HEK293 (cell line): ENCODE measurements around the gene ZNHIT1.

ENCODE experiments used
- EGR2 ChIP-seq: fragments of 450-650 bp; formaldehyde crosslinking; IDR thresholded peaks from 2 replicates; pipeline ENCODE4 v1.5.1; 2016; ENCODE audit warnings: low read depth, missing biosample characterization, missing genetic modification characterization
- GLIS1 ChIP-seq: fragments of 450-650 bp; formaldehyde crosslinking; IDR thresholded peaks from 2 replicates; pipeline ENCODE4 v1.5.1; 2016; ENCODE audit warnings: missing biosample characterization, missing genetic modification characterization
- HOXA7 ChIP-seq: sonication (generic); formaldehyde crosslinking; IDR thresholded peaks from 2 replicates; pipeline ENCODE4 v1.8.1; 2022; ENCODE audit warnings: missing genetic modification reagents, borderline replicate concordance
- KLF10 ChIP-seq: fragments of 450-650 bp; IDR thresholded peaks from 2 replicates; pipeline ENCODE4 v1.5.1; 2018; ENCODE audit warnings: missing biosample characterization, mild to moderate bottlenecking, missing genetic modification characterization
- KLF17 ChIP-seq: fragments of 450-650 bp; formaldehyde crosslinking; IDR thresholded peaks from 2 replicates; pipeline ENCODE4 v1.5.1; 2016; ENCODE audit warnings: missing biosample characterization, missing genetic modification characterization
- PRDM1 ChIP-seq: fragments of 450-650 bp; formaldehyde crosslinking; IDR thresholded peaks from 2 replicates; pipeline ENCODE4; 2016; ENCODE audit warnings: missing biosample characterization, missing genetic modification characterization
- ZBTB17 ChIP-seq: fragments of 450-650 bp; formaldehyde crosslinking; IDR thresholded peaks from 2 replicates; pipeline ENCODE4 v1.5.1; 2016; ENCODE audit warnings: missing biosample characterization, missing genetic modification characterization
- ZFHX2 ChIP-seq: fragments of 450-650 bp; formaldehyde crosslinking; conservative IDR thresholded peaks from 2 replicates; pipeline ENCODE4 v1.5.1; 2016; ENCODE audit warnings: missing biosample characterization, missing genetic modification characterization
- ZNF146 ChIP-seq: fragments of 450-650 bp; formaldehyde crosslinking; IDR thresholded peaks from 2 replicates; pipeline ENCODE4 v1.5.1; 2016; ENCODE audit warnings: missing biosample characterization, missing genetic modification characterization
- ZNF155 ChIP-seq: fragments of 450-650 bp; formaldehyde crosslinking; IDR thresholded peaks from 2 replicates; pipeline ENCODE4 v1.5.1; 2016; ENCODE audit warnings: missing biosample characterization, missing genetic modification characterization
- ZNF169 ChIP-seq: fragments of 450-650 bp; formaldehyde crosslinking; IDR thresholded peaks from 2 replicates; pipeline ENCODE4 v1.5.1; 2016; ENCODE audit warnings: missing biosample characterization, missing genetic modification characterization
- ZNF24 ChIP-seq: fragments of 450-650 bp; formaldehyde crosslinking; IDR thresholded peaks from 2 replicates; pipeline ENCODE4 v1.5.1; 2016; ENCODE audit warnings: missing biosample characterization, missing genetic modification characterization
- ZNF248 ChIP-seq: fragments of 450-650 bp; formaldehyde crosslinking; IDR thresholded peaks from 2 replicates; pipeline ENCODE4 v1.5.1; 2017; ENCODE audit warnings: missing biosample characterization, missing genetic modification characterization
- ZNF433 ChIP-seq: fragments of 450-650 bp; formaldehyde crosslinking; IDR thresholded peaks from 2 replicates; pipeline ENCODE4 v1.5.1; 2016; ENCODE audit warnings: missing biosample characterization, missing genetic modification characterization, low read depth
- ZNF596 ChIP-seq: fragments of 450-650 bp; IDR thresholded peaks from 2 replicates; pipeline ENCODE4 v1.5.0; 2018; ENCODE audit warnings: missing biosample characterization, mild to moderate bottlenecking, missing genetic modification characterization, moderate library complexity
- ZNF600 ChIP-seq: fragments of 450-650 bp; formaldehyde crosslinking; IDR thresholded peaks from 2 replicates; pipeline ENCODE4 v1.5.1; 2016; ENCODE audit warnings: missing biosample characterization, missing genetic modification characterization
- ZNF701 ChIP-seq: fragments of 450-650 bp; formaldehyde crosslinking; IDR thresholded peaks from 2 replicates; pipeline ENCODE4 v1.5.1; 2016; ENCODE audit warnings: missing biosample characterization, missing genetic modification characterization
- ZNF707 ChIP-seq: fragments of 450-650 bp; formaldehyde crosslinking; IDR thresholded peaks from 2 replicates; pipeline ENCODE4 v1.5.1; 2016; ENCODE audit warnings: missing biosample characterization, missing genetic modification characterization
- ZNF791 ChIP-seq: fragments of 450-650 bp; formaldehyde crosslinking; IDR thresholded peaks from 2 replicates; pipeline ENCODE4 v1.5.1; 2016; ENCODE audit warnings: missing biosample characterization, missing genetic modification characterization
- TF ChIP-seq, protein P1 (sequence below): fragments of 450-650 bp; IDR thresholded peaks from 2 replicates; pipeline ENCODE4 v1.5.1; 2018; ENCODE audit warnings: missing biosample characterization, mild to moderate bottlenecking, missing genetic modification characterization
- TF ChIP-seq, protein P2 (sequence below): fragments of 450-650 bp; formaldehyde crosslinking; IDR thresholded peaks from 2 replicates; pipeline ENCODE4 v1.5.1; 2016; ENCODE audit warnings: missing biosample characterization, missing genetic modification characterization
- TF ChIP-seq, protein P3 (sequence below): fragments of 450-650 bp; IDR thresholded peaks from 2 replicates; pipeline ENCODE4 v1.5.1; 2018; ENCODE audit warnings: missing biosample characterization, missing genetic modification characterization

Gene ZNHIT1

DNA sequence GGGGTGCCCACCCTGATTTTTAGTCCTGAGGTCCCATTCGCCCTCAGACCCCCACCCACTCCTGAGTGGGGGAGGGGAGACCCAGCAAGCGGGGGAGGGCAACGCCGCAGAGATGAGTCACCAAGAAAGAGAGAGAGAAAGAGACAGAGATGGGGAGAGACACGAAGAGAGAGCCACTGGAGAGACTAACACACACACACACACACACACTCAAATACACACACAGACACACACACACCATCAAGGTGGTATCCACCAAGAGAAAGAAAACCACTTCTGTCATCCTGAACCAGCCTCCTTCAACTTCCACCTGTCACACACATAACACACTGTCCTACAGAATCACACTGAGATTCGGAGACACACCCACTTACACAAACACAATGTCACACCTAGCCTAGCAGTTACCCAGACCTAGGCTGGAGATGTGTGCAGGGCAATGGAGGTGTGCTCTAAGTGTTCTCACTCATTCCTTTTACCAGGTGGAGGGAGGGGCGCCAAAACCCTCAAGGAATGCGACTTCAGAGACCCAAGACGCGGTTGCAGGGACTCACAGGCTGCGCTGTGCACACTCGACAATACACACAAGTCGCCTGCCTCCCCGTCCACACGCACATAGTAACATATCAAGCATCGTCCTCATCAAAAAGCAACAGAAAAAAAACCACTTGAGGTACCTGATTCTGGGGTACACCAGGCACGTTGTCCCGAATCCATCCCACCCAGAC, 48.7 kb upstream of the ZNHIT1 start (continued):
- TF ChIP-seq EGR2: peak; percentile 93
- TF ChIP-seq, protein P1, sequence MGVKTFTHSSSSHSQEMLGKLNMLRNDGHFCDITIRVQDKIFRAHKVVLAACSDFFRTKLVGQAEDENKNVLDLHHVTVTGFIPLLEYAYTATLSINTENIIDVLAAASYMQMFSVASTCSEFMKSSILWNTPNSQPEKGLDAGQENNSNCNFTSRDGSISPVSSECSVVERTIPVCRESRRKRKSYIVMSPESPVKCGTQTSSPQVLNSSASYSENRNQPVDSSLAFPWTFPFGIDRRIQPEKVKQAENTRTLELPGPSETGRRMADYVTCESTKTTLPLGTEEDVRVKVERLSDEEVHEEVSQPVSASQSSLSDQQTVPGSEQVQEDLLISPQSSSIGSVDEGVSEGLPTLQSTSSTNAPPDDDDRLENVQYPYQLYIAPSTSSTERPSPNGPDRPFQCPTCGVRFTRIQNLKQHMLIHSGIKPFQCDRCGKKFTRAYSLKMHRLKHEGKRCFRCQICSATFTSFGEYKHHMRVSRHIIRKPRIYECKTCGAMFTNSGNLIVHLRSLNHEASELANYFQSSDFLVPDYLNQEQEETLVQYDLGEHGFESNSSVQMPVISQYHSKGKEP (tag by site-specific recombination): no peak
- TF ChIP-seq, protein P2, sequence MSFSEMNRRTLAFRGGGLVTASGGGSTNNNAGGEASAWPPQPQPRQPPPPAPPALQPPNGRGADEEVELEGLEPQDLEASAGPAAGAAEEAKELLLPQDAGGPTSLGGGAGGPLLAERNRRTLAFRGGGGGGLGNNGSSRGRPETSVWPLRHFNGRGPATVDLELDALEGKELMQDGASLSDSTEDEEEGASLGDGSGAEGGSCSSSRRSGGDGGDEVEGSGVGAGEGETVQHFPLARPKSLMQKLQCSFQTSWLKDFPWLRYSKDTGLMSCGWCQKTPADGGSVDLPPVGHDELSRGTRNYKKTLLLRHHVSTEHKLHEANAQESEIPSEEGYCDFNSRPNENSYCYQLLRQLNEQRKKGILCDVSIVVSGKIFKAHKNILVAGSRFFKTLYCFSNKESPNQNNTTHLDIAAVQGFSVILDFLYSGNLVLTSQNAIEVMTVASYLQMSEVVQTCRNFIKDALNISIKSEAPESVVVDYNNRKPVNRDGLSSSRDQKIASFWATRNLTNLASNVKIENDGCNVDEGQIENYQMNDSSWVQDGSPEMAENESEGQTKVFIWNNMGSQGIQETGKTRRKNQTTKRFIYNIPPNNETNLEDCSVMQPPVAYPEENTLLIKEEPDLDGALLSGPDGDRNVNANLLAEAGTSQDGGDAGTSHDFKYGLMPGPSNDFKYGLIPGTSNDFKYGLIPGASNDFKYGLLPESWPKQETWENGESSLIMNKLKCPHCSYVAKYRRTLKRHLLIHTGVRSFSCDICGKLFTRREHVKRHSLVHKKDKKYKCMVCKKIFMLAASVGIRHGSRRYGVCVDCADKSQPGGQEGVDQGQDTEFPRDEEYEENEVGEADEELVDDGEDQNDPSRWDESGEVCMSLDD (tag by site-specific recombination): peak; percentile 65
- TF ChIP-seq ZNF169 (tag by site-specific recombination): peak; percentile 67; the same call in 1 of the 2 replicates
- peak; percentile 91 for TF ChIP-seq ZFHX2 (tag by site-specific recombination)
- TF ChIP-seq ZNF596 (tag by site-specific recombination): no peak
- no peak for TF ChIP-seq ZNF707 (tag by site-specific recombination)
- no peak for TF ChIP-seq ZNF248 (tag by site-specific recombination)
- TF ChIP-seq ZNF433 (tag by site-specific recombination): no peak
- no peak for TF ChIP-seq ZNF791
- peak; percentile 78 for TF ChIP-seq PRDM1 (tag by site-specific recombination)
- no peak for TF ChIP-seq HOXA7 (CRISPR knock-in tag)
- TF ChIP-seq KLF17: peak; percentile 51
- TF ChIP-seq KLF10 (tag by site-specific recombination): peak; percentile 32; the same call in 1 of the 2 replicates
- peak; percentile 72; the same call in 1 of the 2 replicates for TF ChIP-seq ZNF155 (tag by site-specific recombination)
- TF ChIP-seq, protein P3, sequence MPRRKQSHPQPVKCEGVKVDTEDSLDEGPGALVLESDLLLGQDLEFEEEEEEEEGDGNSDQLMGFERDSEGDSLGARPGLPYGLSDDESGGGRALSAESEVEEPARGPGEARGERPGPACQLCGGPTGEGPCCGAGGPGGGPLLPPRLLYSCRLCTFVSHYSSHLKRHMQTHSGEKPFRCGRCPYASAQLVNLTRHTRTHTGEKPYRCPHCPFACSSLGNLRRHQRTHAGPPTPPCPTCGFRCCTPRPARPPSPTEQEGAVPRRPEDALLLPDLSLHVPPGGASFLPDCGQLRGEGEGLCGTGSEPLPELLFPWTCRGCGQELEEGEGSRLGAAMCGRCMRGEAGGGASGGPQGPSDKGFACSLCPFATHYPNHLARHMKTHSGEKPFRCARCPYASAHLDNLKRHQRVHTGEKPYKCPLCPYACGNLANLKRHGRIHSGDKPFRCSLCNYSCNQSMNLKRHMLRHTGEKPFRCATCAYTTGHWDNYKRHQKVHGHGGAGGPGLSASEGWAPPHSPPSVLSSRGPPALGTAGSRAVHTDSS (tag by site-specific recombination): no peak
- TF ChIP-seq ZNF701 (tag by site-specific recombination): no peak
- TF ChIP-seq ZNF600 (tag by site-specific recombination): no peak
- TF ChIP-seq ZNF24: no peak; the same call in 1 of the 2 replicates
- TF ChIP-seq ZNF146 (tag by site-specific recombination): 0 out of 2 replicates have a peak, but pooled peaks have one; percentile 42
- TF ChIP-seq ZBTB17 (tag by site-specific recombination): peak; percentile 62
- TF ChIP-seq GLIS1 (tag by site-specific recombination): peak; percentile 9; the same call in 1 of the 2 replicates
